Astrocyte (in vitro differentiated cells and primary cell): ENCODE results near the gene OSTM1. TPM values are rescaled to one million over a fixed set of nuclear protein-coding genes. Genes with fewer than 3 reads are reported as not detected.

Experiments
- DNase-seq: peaks from one replicate; pipeline ENCODE4 v3.0.0-alpha.2; 2010; ENCODE audit warnings: low read depth
- FAIRE-seq: peaks from 2 replicates; lab custom pipeline; 2011; peaks lifted over from hg19 to GRCh38; lab: Jason Lieb, UNC
- H2AFZ ChIP-seq: 2 replicates; pipeline ENCODE4 v1.6.0; 2012; ENCODE audit warnings: low read depth, low read length, inconsistent platforms
- H3K27ac ChIP-seq: 2 replicates; pipeline ENCODE4 v1.5.1; 2011; ENCODE audit warnings: low read depth, low read length, inconsistent platforms
- H3K27me3 ChIP-seq: 2 replicates; pipeline ENCODE4 v1.6.0; 2011; ENCODE audit warnings: low read length, inconsistent platforms; ENCODE audit not compliant: insufficient read depth
- H3K36me3 ChIP-seq: 2 replicates; pipeline ENCODE4 v1.5.1; 2011; ENCODE audit warnings: low read length, inconsistent platforms; ENCODE audit not compliant: insufficient read depth
- H3K4me1 ChIP-seq: 2 replicates; pipeline ENCODE4 v1.5.1; 2011; ENCODE audit warnings: low read length, inconsistent platforms; ENCODE audit not compliant: insufficient read depth
- H3K4me2 ChIP-seq: 2 replicates; pipeline ENCODE4 v1.6.0; 2012; ENCODE audit warnings: low read length, inconsistent platforms
- H3K4me3 ChIP-seq: 2 replicates; pipeline ENCODE4 v1.5.1; 2011; ENCODE audit warnings: low read depth, mild to moderate bottlenecking, low read length, inconsistent platforms; ENCODE audit not compliant: insufficient read depth
- H3K79me2 ChIP-seq: 2 replicates; pipeline ENCODE4 v1.6.0; 2012; ENCODE audit warnings: mild to moderate bottlenecking, low read length, inconsistent platforms; ENCODE audit not compliant: insufficient read depth
- H3K9ac ChIP-seq: 2 replicates; pipeline ENCODE4 v1.6.0; 2012; ENCODE audit warnings: mild to moderate bottlenecking, low read length, inconsistent platforms
- H3K9me3 ChIP-seq: 2 replicates; pipeline ENCODE4 v1.5.1; 2012; ENCODE audit warnings: low read depth, mild to moderate bottlenecking, low read length, inconsistent platforms; ENCODE audit not compliant: insufficient read depth
- H4K20me1 ChIP-seq: 2 replicates; pipeline ENCODE4 v1.6.0; 2012; ENCODE audit warnings: low read length, inconsistent platforms; ENCODE audit not compliant: insufficient read depth
- H3K27ac Mint-ChIP-seq: one replicate; pipeline ENCODE4 v1.8.0; 2021; ENCODE audit warnings: mild to moderate bottlenecking, mixed read lengths; ENCODE audit not compliant: unreplicated experiment
- H3K27me3 Mint-ChIP-seq: one replicate; pipeline ENCODE4 v1.8.0; 2021; ENCODE audit warnings: low read depth, mixed read lengths; ENCODE audit not compliant: unreplicated experiment
- H3K36me3 Mint-ChIP-seq: one replicate; pipeline ENCODE4 v1.8.0; 2021; ENCODE audit warnings: low read depth, mixed read lengths; ENCODE audit not compliant: unreplicated experiment
- H3K4me1 Mint-ChIP-seq: one replicate; pipeline ENCODE4 v1.8.0; 2021; ENCODE audit warnings: low read depth, mixed read lengths; ENCODE audit not compliant: unreplicated experiment
- H3K4me3 Mint-ChIP-seq: one replicate; pipeline ENCODE4 v1.8.0; 2021; ENCODE audit warnings: mild to moderate bottlenecking, moderate library complexity, mixed read lengths; ENCODE audit not compliant: unreplicated experiment
- H3K9me3 Mint-ChIP-seq: one replicate; pipeline ENCODE4 v1.8.0; 2021; ENCODE audit warnings: mild to moderate bottlenecking, mixed read lengths; ENCODE audit not compliant: unreplicated experiment
- EZH2 ChIP-seq: IDR thresholded peaks from 2 replicates; pipeline ENCODE4 v1.6.1; 2012; ENCODE audit warnings: mild to moderate bottlenecking, low read length, inconsistent platforms; ENCODE audit not compliant: insufficient read depth
- total RNA-seq: library from RNA; stranded (reverse); gene quantifications from 2 replicates; pipeline ENCODE4 v1.2.1, GENCODE V29; 2021
- TF ChIP-seq, protein P1 (sequence below): IDR thresholded peaks from 2 replicates; pipeline ENCODE4 v1.5.1; 2011; ENCODE audit warnings: low read depth, mild to moderate bottlenecking, inconsistent platforms, low read length, moderate library complexity; ENCODE audit not compliant: insufficient read depth

OSTM1 gene
- total RNA-seq, 1 donor from 2014 or later: 58.3 TPM

DNA sequence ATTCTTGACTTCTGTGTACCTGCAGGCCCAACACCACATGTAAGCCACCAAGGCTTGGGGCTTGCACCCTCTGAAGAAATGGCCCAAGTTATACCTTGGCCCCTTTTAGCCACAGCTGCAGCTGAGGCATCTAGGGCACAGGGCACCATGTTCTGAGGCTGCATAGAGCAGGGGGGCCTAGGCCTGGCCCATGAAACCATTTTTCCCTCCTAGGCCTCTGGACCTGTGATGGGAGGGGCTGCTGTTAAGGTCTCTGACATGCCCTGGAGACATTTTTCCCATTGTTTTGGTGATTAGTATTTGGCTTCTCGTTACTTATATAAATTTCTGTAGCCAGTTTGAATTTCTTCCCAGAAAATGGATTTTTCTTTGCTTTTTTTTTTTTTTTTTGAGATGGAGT lies 66.2 kb downstream of the OSTM1 start:
- H3K9me3 ChIP-seq: peaks cover 2% of the 10 kb centered on the region
- no peak overlapping the region for H2AFZ ChIP-seq
- no peaks in the 10 kb centered on the region for H4K20me1 ChIP-seq
- H3K36me3 ChIP-seq: no peaks in the 10 kb centered on the region
- DNase-seq (no peak), FAIRE-seq (no peak)
- no peaks in the 10 kb centered on the region for H3K4me1 Mint-ChIP-seq
- no peak overlapping the region for H3K9ac ChIP-seq
- no peak overlapping the region for H3K4me2 ChIP-seq
- H3K27me3 Mint-ChIP-seq: no peaks in the 10 kb centered on the region
- H3K27me3 ChIP-seq: no peaks in the 10 kb centered on the region
- no peak overlapping the region for H3K4me3 Mint-ChIP-seq
- H3K27ac ChIP-seq: no peak overlapping the region
- H3K4me3 ChIP-seq: no peak overlapping the region
- H3K4me1 ChIP-seq: no peaks in the 10 kb centered on the region
- H3K27ac Mint-ChIP-seq: no peak overlapping the region
- TF ChIP-seq, protein P1, sequence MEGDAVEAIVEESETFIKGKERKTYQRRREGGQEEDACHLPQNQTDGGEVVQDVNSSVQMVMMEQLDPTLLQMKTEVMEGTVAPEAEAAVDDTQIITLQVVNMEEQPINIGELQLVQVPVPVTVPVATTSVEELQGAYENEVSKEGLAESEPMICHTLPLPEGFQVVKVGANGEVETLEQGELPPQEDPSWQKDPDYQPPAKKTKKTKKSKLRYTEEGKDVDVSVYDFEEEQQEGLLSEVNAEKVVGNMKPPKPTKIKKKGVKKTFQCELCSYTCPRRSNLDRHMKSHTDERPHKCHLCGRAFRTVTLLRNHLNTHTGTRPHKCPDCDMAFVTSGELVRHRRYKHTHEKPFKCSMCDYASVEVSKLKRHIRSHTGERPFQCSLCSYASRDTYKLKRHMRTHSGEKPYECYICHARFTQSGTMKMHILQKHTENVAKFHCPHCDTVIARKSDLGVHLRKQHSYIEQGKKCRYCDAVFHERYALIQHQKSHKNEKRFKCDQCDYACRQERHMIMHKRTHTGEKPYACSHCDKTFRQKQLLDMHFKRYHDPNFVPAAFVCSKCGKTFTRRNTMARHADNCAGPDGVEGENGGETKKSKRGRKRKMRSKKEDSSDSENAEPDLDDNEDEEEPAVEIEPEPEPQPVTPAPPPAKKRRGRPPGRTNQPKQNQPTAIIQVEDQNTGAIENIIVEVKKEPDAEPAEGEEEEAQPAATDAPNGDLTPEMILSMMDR: no peak
- TF ChIP-seq EZH2: no peak
- H3K9me3 Mint-ChIP-seq: peaks cover 14% of the 10 kb centered on the region
- H3K36me3 Mint-ChIP-seq: no peaks in the 10 kb centered on the region
- H3K79me2 ChIP-seq: no peaks in the 10 kb centered on the region

DNA sequence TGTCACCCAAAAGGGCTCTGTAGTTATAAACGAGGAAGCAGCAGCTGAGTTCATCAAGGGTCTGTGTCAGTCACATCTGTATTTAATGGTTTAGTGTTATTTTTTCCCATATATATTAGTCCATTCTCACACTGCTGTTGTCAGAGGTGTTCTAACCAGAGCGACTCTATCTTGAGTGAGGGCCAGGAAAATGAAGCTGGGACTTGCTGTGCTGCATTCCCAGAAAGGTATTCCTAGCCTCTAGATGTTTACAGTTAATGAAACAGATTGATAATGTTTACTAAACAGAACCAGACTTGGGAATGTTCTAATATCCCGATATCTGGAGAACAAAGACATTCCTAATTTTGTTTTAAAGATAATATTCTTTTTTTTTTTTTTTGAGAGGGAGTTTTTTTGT lies 68.6 kb downstream of the OSTM1 start:
- no peaks in the 10 kb centered on the region for H3K27me3 ChIP-seq
- no peaks in the 10 kb centered on the region for H3K36me3 Mint-ChIP-seq
- no peaks in the 10 kb centered on the region for H4K20me1 ChIP-seq
- no peak overlapping the region for H3K27ac ChIP-seq
- peaks cover 1% of the 10 kb centered on the region for H3K4me1 Mint-ChIP-seq
- H3K27me3 Mint-ChIP-seq: no peaks in the 10 kb centered on the region
- no peak overlapping the region for H3K9ac ChIP-seq
- no peaks in the 10 kb centered on the region for H3K36me3 ChIP-seq
- peaks cover 2% of the 10 kb centered on the region for H3K9me3 ChIP-seq
- peaks cover 14% of the 10 kb centered on the region for H3K9me3 Mint-ChIP-seq
- TF ChIP-seq, protein P1: no peak
- no peak overlapping the region for H2AFZ ChIP-seq
- no peaks in the 10 kb centered on the region for H3K79me2 ChIP-seq
- H3K4me1 ChIP-seq: no peaks in the 10 kb centered on the region
- H3K4me3 ChIP-seq: no peak overlapping the region
- DNase-seq (no peak), FAIRE-seq (no peak)
- no peak overlapping the region for H3K27ac Mint-ChIP-seq
- H3K4me2 ChIP-seq: no peak overlapping the region
- H3K4me3 Mint-ChIP-seq: no peak overlapping the region

DNA sequence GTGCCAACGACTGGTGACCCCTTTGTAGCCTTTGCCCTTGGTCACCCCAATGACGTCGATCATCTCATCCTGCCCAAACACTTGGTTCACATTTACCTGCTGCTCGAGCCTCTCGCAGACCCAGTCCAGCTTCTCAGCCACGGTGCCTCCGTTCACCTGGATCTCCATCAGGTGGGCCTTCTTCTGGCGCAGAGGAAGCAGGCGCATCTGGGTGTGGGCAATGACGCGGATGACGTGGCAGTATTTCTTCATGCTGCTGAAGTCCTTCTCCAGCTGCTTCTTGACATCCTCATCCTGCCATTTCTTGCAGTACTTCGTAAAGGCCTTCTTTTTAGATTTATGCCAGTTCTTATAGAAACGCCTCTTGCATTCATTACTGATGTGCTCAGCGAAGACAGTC lies 69.7 kb downstream of the OSTM1 start:
- H3K4me1 ChIP-seq: no peaks in the 10 kb centered on the region
- DNase-seq (no peak), FAIRE-seq (no peak)
- peaks cover 1% of the 10 kb centered on the region for H3K9me3 ChIP-seq
- H4K20me1 ChIP-seq: no peaks in the 10 kb centered on the region
- no peak overlapping the region for H3K9ac ChIP-seq
- no peaks in the 10 kb centered on the region for H3K79me2 ChIP-seq
- Mint-ChIP-seq H3K9me3 (peaks cover 12% of the 10 kb centered on the region), H3K36me3 (no peaks in the 10 kb centered on the region), H3K4me3 (no peak overlapping the region), H3K27me3 (no peaks in the 10 kb centered on the region), H3K27ac (no peak overlapping the region), H3K4me1 (peaks cover 1% of the 10 kb centered on the region)
- no peaks in the 10 kb centered on the region for H3K36me3 ChIP-seq
- H3K27me3 ChIP-seq: no peaks in the 10 kb centered on the region
- H3K4me3 ChIP-seq: no peak overlapping the region
- no peak overlapping the region for H3K27ac ChIP-seq
- TF ChIP-seq EZH2: no peak
- TF ChIP-seq, protein P1: no peak
- H3K4me2 ChIP-seq: no peak overlapping the region
- H2AFZ ChIP-seq: no peak overlapping the region
